H1 (cell line): ENCODE measurements around the gene SYNPR.

Source experiments
- CTCF ChIP-seq, 3 experiments: IDR thresholded peaks; 1 replicate in 2 of 3; 2 replicates in 1 of 3; pipeline versions ENCODE4 v1.5.1 to v1.6.1; 2011; ENCODE audit warnings: low read length in 3 of 3, mild to moderate bottlenecking in 3 of 3, inconsistent platforms in 2 of 3, low read depth in 1 of 3, moderate library complexity in 1 of 3; ENCODE audit not compliant: insufficient read depth in 1 of 3; ENCODE audit errors: control extremely low read depth in 1 of 3
- EZH2 ChIP-seq: fragments of 200-600 bp; sonication (generic); IDR thresholded peaks from 2 replicates; pipeline ENCODE4 v1.7.1; 2012; ENCODE audit warnings: low read depth, mild to moderate bottlenecking, moderate library complexity, low read length, inconsistent platforms; ENCODE audit not compliant: severe bottlenecking

GRCh38 chr3:63521657-63522056 is 243.5 kb downstream of the SYNPR start:
- TF ChIP-seq CTCF (IDR thresholded peaks at IDR 0.05; ENCODE audit: control extremely low read depth in 1 of 3, insufficient read depth in 1 of 3, low read depth in 1 of 3, low read length in 3 of 3) (no peak), EZH2 (no peak)
